Mesenchymal stem cell (in vitro differentiated cells and primary cell): ENCODE measurements around the gene MYO10.

Experiments
- DNase-seq: peaks from one replicate; pipeline ENCODE4 v3.0.0-alpha.2; 2013
- H2AFZ ChIP-seq: one replicate; pipeline ENCODE4 v1.6.1; 2013; ENCODE audit warnings: low read depth, mild to moderate bottlenecking, control low read depth, inconsistent platforms, low read length, moderate library complexity
- H2AK5ac ChIP-seq: 2 replicates; pipeline ENCODE4 v1.6.1; 2013; ENCODE audit warnings: low read length, moderate library complexity, mild to moderate bottlenecking, inconsistent platforms; ENCODE audit not compliant: severe bottlenecking
- H2BK120ac ChIP-seq: one replicate; pipeline ENCODE4 v1.6.1; 2013; ENCODE audit warnings: low read depth, mild to moderate bottlenecking, inconsistent platforms, low read length, moderate library complexity
- H2BK12ac ChIP-seq, 2 experiments: one replicate each; pipeline ENCODE4 v1.6.1; 2013; ENCODE audit warnings: inconsistent platforms in 2 of 2, low read length in 2 of 2, mild to moderate bottlenecking in 2 of 2, moderate library complexity in 2 of 2, control low read depth in 1 of 2
- H2BK15ac ChIP-seq: one replicate; pipeline ENCODE4 v1.6.1; 2013; ENCODE audit warnings: mild to moderate bottlenecking, low read depth, inconsistent platforms; ENCODE audit not compliant: poor library complexity, severe bottlenecking
- H2BK5ac ChIP-seq: 2 replicates; pipeline ENCODE4 v1.6.1; 2013; ENCODE audit warnings: low read depth, mild to moderate bottlenecking, low read length, control low read depth, inconsistent platforms; ENCODE audit not compliant: poor library complexity, severe bottlenecking
- H3K14ac ChIP-seq, 2 experiments: one replicate each; pipeline ENCODE4 v1.6.1; 2013; ENCODE audit warnings: inconsistent platforms in 2 of 2, low read length in 2 of 2, control low read depth in 1 of 2, mild to moderate bottlenecking in 1 of 2, moderate library complexity in 1 of 2
- H3K18ac ChIP-seq, 2 experiments: one replicate each; pipeline ENCODE4 v1.6.1; 2013; ENCODE audit warnings: inconsistent platforms in 2 of 2, low read length in 2 of 2, control low read depth in 1 of 2, low read depth in 1 of 2, mild to moderate bottlenecking in 1 of 2
- H3K23ac ChIP-seq, 2 experiments: one replicate each; pipeline ENCODE4 v1.6.1; 2013; ENCODE audit warnings: inconsistent platforms in 2 of 2, low read length in 2 of 2, mild to moderate bottlenecking in 2 of 2, moderate library complexity in 2 of 2, control low read depth in 1 of 2
- H3K27ac ChIP-seq: 2 replicates; pipeline ENCODE4 v1.5.1; 2013; ENCODE audit warnings: mild to moderate bottlenecking, moderate library complexity, low read length, control low read depth, inconsistent platforms; ENCODE audit not compliant: poor library complexity, severe bottlenecking
- H3K27me3 ChIP-seq, 2 experiments: 2 replicates each; pipeline versions ENCODE4 v1.6.1 to v1.7.0; 2013; ENCODE audit warnings: low read length in 2 of 2, mild to moderate bottlenecking in 2 of 2, moderate library complexity in 2 of 2, control low read depth in 1 of 2, inconsistent platforms in 1 of 2; ENCODE audit not compliant: control insufficient read depth in 1 of 2, insufficient read depth in 1 of 2
- H3K36me3 ChIP-seq, 2 experiments: 2 replicates each; pipeline versions ENCODE4 v1.6.1 to v1.7.0; 2013; ENCODE audit warnings: low read length in 2 of 2, control low read depth in 1 of 2, inconsistent platforms in 1 of 2, low read depth in 1 of 2, mild to moderate bottlenecking in 1 of 2; ENCODE audit not compliant: insufficient read depth in 2 of 2, control insufficient read depth in 1 of 2
- H3K4ac ChIP-seq, 2 experiments: one replicate each; pipeline ENCODE4 v1.6.1; 2013; ENCODE audit warnings: inconsistent platforms in 2 of 2, low read length in 2 of 2, mild to moderate bottlenecking in 2 of 2, moderate library complexity in 2 of 2, control low read depth in 1 of 2, low read depth in 1 of 2
- H3K4me1 ChIP-seq: 2 replicates; pipeline ENCODE4 v1.6.1; 2013; ENCODE audit warnings: low read depth, low read length, control low read depth; ENCODE audit not compliant: control insufficient read depth, insufficient read depth
- H3K4me2 ChIP-seq: 2 replicates; pipeline ENCODE4 v1.6.1; 2013; ENCODE audit warnings: low read length, mild to moderate bottlenecking, inconsistent platforms; ENCODE audit not compliant: poor library complexity, severe bottlenecking
- H3K4me3 ChIP-seq, 2 experiments: 2 replicates each; pipeline versions ENCODE4 v1.5.1 to v1.7.0; 2013; ENCODE audit warnings: low read length in 2 of 2, mild to moderate bottlenecking in 2 of 2, control low read depth in 1 of 2, low read depth in 1 of 2; ENCODE audit not compliant: insufficient read depth in 1 of 2
- H3K79me1 ChIP-seq: replicated peaks from 2 replicates; pipeline ENCODE4 v1.6.1; 2013; ENCODE audit warnings: mild to moderate bottlenecking, control low read depth, low read length, inconsistent platforms; ENCODE audit not compliant: poor library complexity, severe bottlenecking
- H3K9ac ChIP-seq: 2 replicates; pipeline ENCODE4 v1.7.0; 2013; ENCODE audit warnings: mild to moderate bottlenecking, low read length, moderate library complexity
- H3K9me3 ChIP-seq: 2 replicates; pipeline ENCODE4 v1.7.0; 2013; ENCODE audit warnings: mild to moderate bottlenecking, low read length; ENCODE audit not compliant: control insufficient read depth
- H4K8ac ChIP-seq: one replicate; pipeline ENCODE4 v1.6.1; 2013; ENCODE audit warnings: inconsistent platforms, mild to moderate bottlenecking, low read length, moderate library complexity
- H4K91ac ChIP-seq: one replicate; pipeline ENCODE4 v1.6.1; 2013; ENCODE audit warnings: mild to moderate bottlenecking, low read length, inconsistent platforms
- WGBS: methylation state at CpG from one replicate; pipeline ENCODE4 v1.1.7; 2013; ENCODE audit warnings: mixed read lengths; 5-methylcytosine and 5-hydroxymethylcytosine counted together

Gene MYO10

DNA sequence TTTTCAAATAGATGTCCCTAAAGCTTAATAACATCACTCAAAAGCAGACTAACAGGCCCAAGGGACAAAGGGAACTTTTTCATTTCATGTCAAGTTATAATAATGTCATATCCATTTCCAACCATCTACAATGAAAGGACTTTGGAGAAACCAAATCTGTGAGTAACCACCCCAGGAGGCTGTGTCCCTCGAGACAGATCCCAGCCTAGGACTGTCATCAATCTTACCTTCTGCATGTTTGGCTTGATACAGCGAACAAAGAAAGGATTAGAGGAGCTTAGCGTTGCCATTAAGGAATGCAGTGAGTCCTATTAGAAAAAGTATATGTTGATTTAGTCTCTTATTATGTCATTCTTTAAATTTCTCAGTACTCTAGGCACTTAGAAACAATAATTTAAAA, 181.5 kb downstream of the MYO10 start:
- Histone ChIP-seq H3K36me3 (peaks cover 13 to 19% of the 10 kb centered on the region in 2 experiments), H4K8ac (no peak overlapping the region), H2BK120ac (no peak overlapping the region), H3K14ac (no peak overlapping the region), H3K9me3 (no peaks in the 10 kb centered on the region), H3K4me3 (no peak overlapping the region), H3K23ac (no peak overlapping the region), H4K91ac (no peak overlapping the region), H3K27ac (no peak overlapping the region), H2BK12ac (no peak overlapping the region), H3K4ac (no peak overlapping the region), H3K9ac (no peak overlapping the region), H2BK15ac (no peak overlapping the region), H2AFZ (no peak overlapping the region), H3K18ac (no peak overlapping the region), H3K4me1 (no peaks in the 10 kb centered on the region), H2AK5ac (no peak overlapping the region), H3K79me1 (peaks cover 4% of the 10 kb centered on the region), H2BK5ac (no peak overlapping the region), H3K4me2 (no peak overlapping the region), H3K27me3 (no peaks in the 10 kb centered on the region)
- 100% methylated on average over 2 of the region's 3 CpGs for WGBS
- DNase-seq: no peak

DNA sequence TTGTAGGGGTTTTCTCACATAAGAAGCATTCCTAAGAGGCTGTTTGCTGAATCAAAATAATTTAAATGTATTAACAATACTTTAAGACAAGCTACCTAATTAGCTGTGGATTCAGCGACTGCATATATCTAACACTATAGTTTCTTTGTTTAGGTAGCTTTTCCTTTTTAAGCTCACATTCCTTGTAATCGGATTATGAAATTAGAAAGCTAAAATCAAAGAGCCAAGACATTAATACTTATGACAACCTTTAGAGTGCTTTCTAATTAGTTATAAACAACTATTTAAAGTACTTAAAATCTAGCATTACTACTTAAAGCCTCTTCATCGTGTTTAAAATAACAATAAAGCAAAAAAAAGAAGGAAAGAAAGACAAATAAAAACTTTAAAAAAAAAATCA, 182.0 kb downstream of the MYO10 start:
- no peak overlapping the region for H4K8ac ChIP-seq
- no peak overlapping the region for H3K23ac ChIP-seq
- H3K4me2 ChIP-seq: no peak overlapping the region
- H3K4me3 ChIP-seq: no peak overlapping the region
- no peak overlapping the region for H4K91ac ChIP-seq
- no peaks in the 10 kb centered on the region for H3K9me3 ChIP-seq
- no peak overlapping the region for H3K14ac ChIP-seq
- H3K18ac ChIP-seq: no peak overlapping the region
- H2BK5ac ChIP-seq: no peak overlapping the region
- H3K27ac ChIP-seq: no peak overlapping the region
- H3K4me1 ChIP-seq: no peaks in the 10 kb centered on the region
- WGBS: 92% methylated on average over 1 of the region's 3 CpGs
- H3K36me3 ChIP-seq: peaks cover 13 to 17% of the 10 kb centered on the region in 2 experiments
- H3K9ac ChIP-seq: no peak overlapping the region
- peaks cover 4% of the 10 kb centered on the region for H3K79me1 ChIP-seq
- no peak for DNase-seq
- no peak overlapping the region for H2BK120ac ChIP-seq
- H2AFZ ChIP-seq: no peak overlapping the region
- H3K27me3 ChIP-seq: no peaks in the 10 kb centered on the region
- H2BK15ac ChIP-seq: no peak overlapping the region
- no peak overlapping the region for H2BK12ac ChIP-seq
- no peak overlapping the region for H3K4ac ChIP-seq
- no peak overlapping the region for H2AK5ac ChIP-seq

DNA sequence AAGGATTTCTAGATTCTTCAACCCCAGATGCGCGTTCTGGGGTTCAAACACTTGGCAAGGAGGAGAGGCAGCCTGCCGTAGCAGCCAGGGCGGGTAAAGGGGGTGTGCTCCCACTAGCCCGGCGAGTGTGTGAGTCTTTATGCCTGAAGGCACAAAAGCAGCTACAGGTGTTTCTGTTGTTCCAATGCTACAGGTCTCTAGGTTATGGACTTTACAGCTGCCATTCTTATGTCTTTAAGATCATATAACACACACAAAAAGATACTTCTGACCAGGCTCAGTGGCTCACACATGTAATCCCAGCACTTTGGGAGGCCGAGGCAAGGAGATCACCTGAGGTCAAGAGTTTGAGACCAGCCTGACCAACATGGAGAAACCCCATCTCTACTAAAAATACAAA, 185.6 kb downstream of the MYO10 start:
- H3K27ac ChIP-seq: no peak overlapping the region
- over 99% methylated on average over 7 of the region's 7 CpGs for WGBS
- H2BK5ac ChIP-seq: no peak overlapping the region
- no peak overlapping the region for H2BK12ac ChIP-seq
- H3K4me2 ChIP-seq: no peak overlapping the region
- H3K14ac ChIP-seq: no peak overlapping the region
- DNase-seq: no peak
- H2BK120ac ChIP-seq: no peak overlapping the region
- H3K23ac ChIP-seq: no peak overlapping the region
- H3K4me3 ChIP-seq: no peak overlapping the region
- peaks cover 0 to 7% of the 10 kb centered on the region in 2 experiments for H3K36me3 ChIP-seq
- H4K91ac ChIP-seq: no peak overlapping the region
- H3K9ac ChIP-seq: no peak overlapping the region
- no peak overlapping the region for H2AK5ac ChIP-seq
- no peaks in the 10 kb centered on the region for H3K9me3 ChIP-seq
- no peak overlapping the region for H4K8ac ChIP-seq
- no peaks in the 10 kb centered on the region for H3K27me3 ChIP-seq
- H3K4me1 ChIP-seq: no peaks in the 10 kb centered on the region
- no peak overlapping the region for H3K18ac ChIP-seq
- peaks cover 6% of the 10 kb centered on the region for H3K79me1 ChIP-seq
- H2BK15ac ChIP-seq: no peak overlapping the region
- no peak overlapping the region for H3K4ac ChIP-seq
- H2AFZ ChIP-seq: no peak overlapping the region

DNA sequence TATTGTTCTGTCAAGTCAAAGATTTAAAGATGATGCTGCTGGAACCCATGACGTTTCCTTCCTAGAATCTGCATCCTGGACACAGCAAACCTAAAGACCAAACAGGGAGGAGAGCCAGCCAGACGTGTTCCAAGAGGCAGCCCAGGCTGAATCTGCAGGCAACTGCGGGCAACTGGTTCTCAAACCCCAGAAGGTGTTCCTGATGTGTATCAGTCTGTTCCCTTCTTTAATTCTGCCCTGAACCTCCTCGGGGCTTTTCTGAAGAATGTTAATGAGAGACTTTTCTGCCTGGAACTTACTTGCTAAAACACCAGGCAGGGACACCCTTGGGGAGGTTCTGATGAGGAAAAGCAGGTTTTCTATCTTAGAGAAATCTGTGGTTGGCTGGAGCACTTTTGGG, 186.5 kb downstream of the MYO10 start:
- Histone ChIP-seq H4K8ac (no peak overlapping the region), H3K14ac (no peak overlapping the region), H3K4me3 (no peak overlapping the region), H3K27ac (no peak overlapping the region), H2BK5ac (no peak overlapping the region), H2AK5ac (no peak overlapping the region), H3K4me2 (no peak overlapping the region), H4K91ac (no peak overlapping the region), H3K18ac (no peak overlapping the region), H2AFZ (no peak overlapping the region), H3K4me1 (no peaks in the 10 kb centered on the region), H2BK120ac (no peak overlapping the region), H3K9ac (no peak overlapping the region), H2BK15ac (no peak overlapping the region), H3K9me3 (no peaks in the 10 kb centered on the region), H3K4ac (no peak overlapping the region), H3K27me3 (no peaks in the 10 kb centered on the region), H3K36me3 (peaks cover 0 to 7% of the 10 kb centered on the region in 2 experiments), H3K79me1 (peaks cover 6% of the 10 kb centered on the region), H2BK12ac (no peak overlapping the region), H3K23ac (no peak overlapping the region)
- 94% methylated on average over 4 of the region's 4 CpGs for WGBS
- DNase-seq: no peak
